Measurements from ENCODE around the gene IFNA4. TPM values are rescaled to one million over a fixed set of nuclear protein-coding genes. Genes with fewer than 3 reads are reported as not detected.
"Not testable (repeated sequence)": the region's sequence is repeated elsewhere in the genome, so short reads cannot be mapped to it uniquely, and the experiment has no call there.

IFNA4 gene
- not detected for total RNA-seq

GRCh38 chr9:21187487-21187886 is at the start of gene IFNA4:
Gene IFNA4 (minus strand): TSS chr9:21187587. CDS start chr9:21187531, 56 bp downstream.
- H3K36me3 Mint-ChIP-seq (ENCODE audit: insufficient read depth); DNase-seq; H3K4me3 Mint-ChIP-seq; ATAC-seq; H3K9me3 Mint-ChIP-seq; H3K4me1 Mint-ChIP-seq (ENCODE audit: low read depth); H3K27me3 Mint-ChIP-seq (ENCODE audit: low read depth): not testable (repeated sequence)

- H3K9me3 Mint-ChIP-seq; H3K27me3 Mint-ChIP-seq (ENCODE audit: low read depth); DNase-seq; H3K4me1 Mint-ChIP-seq (ENCODE audit: low read depth); ATAC-seq; H3K4me3 Mint-ChIP-seq; H3K36me3 Mint-ChIP-seq (ENCODE audit: insufficient read depth): not testable (repeated sequence)
These were observed 49.0 kb upstream of the IFNA4 start for GRCh38 chr9:21236360-21236714.

- not testable (repeated sequence) for DNase-seq; H3K27me3 Mint-ChIP-seq (ENCODE audit: low read depth); H3K36me3 Mint-ChIP-seq (ENCODE audit: insufficient read depth); H3K9me3 Mint-ChIP-seq; H3K4me1 Mint-ChIP-seq (ENCODE audit: low read depth)
- peak overlapping the region; percentile 42 for H3K4me3 Mint-ChIP-seq
- ATAC-seq, result peak; percentile 48 to 63
These were observed 48.3 kb upstream of the IFNA4 start for GRCh38 chr9:21235468-21236359.

- Mint-ChIP-seq H3K4me3 (no peak overlapping the region), H3K9me3 (no peaks in the 10 kb centered on the region), H3K27me3 (ENCODE audit: low read depth) (peaks cover 2% of the 10 kb centered on the region), H3K36me3 (ENCODE audit: insufficient read depth) (no peaks in the 10 kb centered on the region), H3K4me1 (ENCODE audit: low read depth) (peaks cover 9% of the 10 kb centered on the region)
- ATAC-seq, result no peak
- no peak for DNase-seq
These were observed 46.8 kb upstream of the IFNA4 start for GRCh38 chr9:21234153-21234687.

- DNase-seq (no peak), ATAC-seq (no peak)
- Mint-ChIP-seq H3K27me3 (ENCODE audit: low read depth) (peaks cover 2% of the 10 kb centered on the region), H3K4me1 (ENCODE audit: low read depth) (peaks cover 9% of the 10 kb centered on the region), H3K4me3 (no peak overlapping the region), H3K9me3 (no peaks in the 10 kb centered on the region), H3K36me3 (ENCODE audit: insufficient read depth) (no peaks in the 10 kb centered on the region)
These were observed 45.9 kb upstream of the IFNA4 start for GRCh38 chr9:21233258-21233657.

- no peaks in the 10 kb centered on the region for H3K4me1 Mint-ChIP-seq (ENCODE audit: low read depth)
- ATAC-seq (no peak), DNase-seq (no peak)
- no peaks in the 10 kb centered on the region for H3K9me3 Mint-ChIP-seq
- no peaks in the 10 kb centered on the region for H3K36me3 Mint-ChIP-seq (ENCODE audit: insufficient read depth)
- no peak within 1 kb of the TSS for H3K4me3 Mint-ChIP-seq
- H3K27me3 Mint-ChIP-seq (ENCODE audit: low read depth), result no peaks in the 10 kb centered on the region
These were observed 40.7 kb upstream of the IFNA4 start, which contains the start of gene IFNA17 for GRCh38 chr9:21228122-21228521. Gene IFNA17 (minus strand): TSS chr9:21228222. CDS start chr9:21228173, 49 bp downstream.

- not testable (repeated sequence) for H3K4me3 Mint-ChIP-seq; DNase-seq; ATAC-seq; H3K4me1 Mint-ChIP-seq (ENCODE audit: low read depth); H3K36me3 Mint-ChIP-seq (ENCODE audit: insufficient read depth); H3K9me3 Mint-ChIP-seq
- peaks cover 23% of the 10 kb centered on the region for H3K27me3 Mint-ChIP-seq (ENCODE audit: low read depth)
These were observed 29.8 kb upstream of the IFNA4 start, which contains the start of gene IFNA16 for GRCh38 chr9:21217211-21217610. Gene IFNA16 (minus strand): TSS chr9:21217311. CDS start chr9:21217305, 6 bp downstream.

- not testable (repeated sequence) for H3K27me3 Mint-ChIP-seq (ENCODE audit: low read depth); H3K9me3 Mint-ChIP-seq; DNase-seq; H3K4me3 Mint-ChIP-seq; H3K36me3 Mint-ChIP-seq (ENCODE audit: insufficient read depth); H3K4me1 Mint-ChIP-seq (ENCODE audit: low read depth)
- ATAC-seq, result peak in 1 of 2 donors; percentile 43
These were observed 26.3 kb upstream of the IFNA4 start for GRCh38 chr9:21213411-21214326.

GRCh38 chr9:21212160-21212559 is 24.8 kb upstream of the IFNA4 start:
- not testable (repeated sequence) for DNase-seq; H3K4me3 Mint-ChIP-seq; H3K9me3 Mint-ChIP-seq; ATAC-seq; H3K27me3 Mint-ChIP-seq (ENCODE audit: low read depth); H3K36me3 Mint-ChIP-seq (ENCODE audit: insufficient read depth); H3K4me1 Mint-ChIP-seq (ENCODE audit: low read depth)

- ATAC-seq; H3K4me3 Mint-ChIP-seq; DNase-seq; H3K4me1 Mint-ChIP-seq (ENCODE audit: low read depth); H3K9me3 Mint-ChIP-seq; H3K36me3 Mint-ChIP-seq (ENCODE audit: insufficient read depth): not testable (repeated sequence)
- peaks cover 11% of the 10 kb centered on the region for H3K27me3 Mint-ChIP-seq (ENCODE audit: low read depth)
These were observed 23.4 kb upstream of the IFNA4 start for GRCh38 chr9:21210782-21211181.

- Mint-ChIP-seq H3K27me3 (ENCODE audit: low read depth) (peaks cover 13% of the 10 kb centered on the region), H3K4me1 (ENCODE audit: low read depth) (peaks cover 4% of the 10 kb centered on the region), H3K36me3 (ENCODE audit: insufficient read depth) (no peaks in the 10 kb centered on the region), H3K9me3 (no peaks in the 10 kb centered on the region), H3K4me3 (no peak overlapping the region)
- DNase-seq (no peak), ATAC-seq (no peak)
These were observed 22.9 kb upstream of the IFNA4 start for GRCh38 chr9:21210311-21210710.

- not testable (repeated sequence) for H3K36me3 Mint-ChIP-seq (ENCODE audit: insufficient read depth); DNase-seq; H3K4me3 Mint-ChIP-seq; H3K4me1 Mint-ChIP-seq (ENCODE audit: low read depth); H3K9me3 Mint-ChIP-seq; ATAC-seq
- peaks cover 15% of the 10 kb centered on the region for H3K27me3 Mint-ChIP-seq (ENCODE audit: low read depth)
These were observed 19.7 kb upstream of the IFNA4 start, which contains the start of gene IFNA10 for GRCh38 chr9:21207043-21207442. Gene IFNA10 (minus strand): TSS chr9:21207143. CDS start chr9:21207097, 46 bp downstream.

GRCh38 chr9:21205204-21205603 is 17.8 kb upstream of the IFNA4 start:
- DNase-seq, result no peak
- Mint-ChIP-seq H3K9me3 (no peaks in the 10 kb centered on the region), H3K4me1 (ENCODE audit: low read depth) (no peaks in the 10 kb centered on the region), H3K36me3 (ENCODE audit: insufficient read depth) (peaks cover 3% of the 10 kb centered on the region), H3K27me3 (ENCODE audit: low read depth) (peaks cover 15% of the 10 kb centered on the region), H3K4me3 (no peak overlapping the region)
- peak in 1 of 2 donors; percentile 52 for ATAC-seq

- DNase-seq; H3K36me3 Mint-ChIP-seq (ENCODE audit: insufficient read depth); H3K9me3 Mint-ChIP-seq; H3K4me1 Mint-ChIP-seq (ENCODE audit: low read depth); ATAC-seq; H3K4me3 Mint-ChIP-seq: not testable (repeated sequence)
- peaks cover 14% of the 10 kb centered on the region for H3K27me3 Mint-ChIP-seq (ENCODE audit: low read depth)
These were observed 14.7 kb upstream of the IFNA4 start, which contains the start of gene IFNA7 for GRCh38 chr9:21202105-21202504. Gene IFNA7 (minus strand): TSS chr9:21202205. CDS start chr9:21202165, 40 bp downstream.

Data from activated T-cell treated with anti-CD3 and anti-CD28 coated beads, Interleukin-2, amount 50 U/mL, for 4 hours (primary cell).